Heart left ventricle (tissue), 16 donors: Measurements from ENCODE around the gene PKP1. TPM values are rescaled to one million over a fixed set of nuclear protein-coding genes. Genes with fewer than 3 reads are reported as not detected.
A peak's percentile ranks its signal among the peaks of the same experiment; 100 is the strongest.

Experiments
- ATAC-seq, 4 donors: fragments of 200-7000 bp; cut with Tn5 transposase; one replicate each; pipeline ENCODE4 v1.9.1; 2020 to 2022; ENCODE audit warnings: moderate library complexity in 4 of 4, mild to moderate bottlenecking in 3 of 4, moderate number of reproducible peaks in 1 of 4
- DNase-seq, 5 donors: peaks; one replicate each; pipeline ENCODE4 v3.0.0-alpha.2; 2020
- H3K27ac ChIP-seq, 12 donors: fragments of 200-600 bp; sonication (generic) in 4 of 12; one replicate each; pipeline versions ENCODE4 v1.5.0 to v1.8.0; 2016 to 2022; ENCODE audit warnings: mild to moderate bottlenecking in 2 of 12
- H3K27me3 ChIP-seq, 9 donors: fragments of 200-600 bp; sonication (generic) in 2 of 9; one replicate each; pipeline versions ENCODE4 v1.5.1 to v1.8.0; 2016 to 2022; ENCODE audit warnings: mild to moderate bottlenecking in 3 of 9
- H3K36me3 ChIP-seq, 9 donors: fragments of 200-600 bp; sonication (generic) in 2 of 9; one replicate each; pipeline versions ENCODE4 v1.5.0 to v1.8.0; 2018 to 2022; ENCODE audit warnings: mild to moderate bottlenecking in 2 of 9
- H3K4me1 ChIP-seq, 12 donors: fragments of 200-600 bp; sonication (generic) in 4 of 12; one replicate each; pipeline versions ENCODE4 v1.5.0 to v1.8.0; 2016 to 2022; ENCODE audit warnings: mild to moderate bottlenecking in 3 of 12
- H3K4me3 ChIP-seq, 12 donors: fragments of 200-600 bp; sonication (generic) in 4 of 12; one replicate each; pipeline versions ENCODE4 v1.5.0 to v1.8.0; 2017 to 2022; ENCODE audit warnings: mild to moderate bottlenecking in 9 of 12, moderate library complexity in 4 of 12
- H3K9me3 ChIP-seq, 12 donors: fragments of 200-600 bp; sonication (generic) in 4 of 12; one replicate each; pipeline versions ENCODE4 v1.5.0 to v1.8.0; 2016 to 2022; ENCODE audit warnings: mild to moderate bottlenecking in 1 of 12
- POLR2A ChIP-seq, 2 donors: fragments of 450-650 bp; IDR thresholded peaks; one replicate each; pipeline ENCODE4 v1.6.1; 2017; ENCODE audit warnings: antibody characterized with exemption in 2 of 2, mild to moderate bottlenecking in 2 of 2, moderate library complexity in 2 of 2
- WGBS, 4 donors: extraction: QIAGEN DNeasy Blood & Tissue Kit in 2 of 4; methylation state at CpG; one replicate each; pipeline versions ENCODE4 v1.1.5 to v1.1.7; 2013 to 2018; 5-methylcytosine and 5-hydroxymethylcytosine counted together
- intact Hi-C, 10 donors: fragments of 100-400 bp; cut with DNase I; formaldehyde crosslinking; loops; one replicate each; pipeline versions ENCODE4 v1.11.1 to v1.14.2; 2022
- polyA plus RNA-seq, 2 donors: library from polyadenylated mRNA; stranded (reverse); fragments of 200-250 nt; gene quantifications; one replicate each; pipeline ENCODE4 v1.2.3, GENCODE V29; 2013
- total RNA-seq, 9 donors: library from RNA; depleted of rRNA in 2 of 9; stranded (reverse); fragments of >200 nt in 2 of 9; fragmentation: NEBNext Ultra II Directional in 3 of 9; extraction: Animal tissue kit (Norgen Biotek cat#: 25700) in 3 of 9; gene quantifications; one replicate each; pipeline versions ENCODE4 v1.1.0 to v1.2.4, GENCODE V29; 2016 to 2023
- TF ChIP-seq, protein P1 (sequence below), 12 donors: fragments of 200-600 bp; sonication (generic) in 4 of 12; IDR thresholded peaks; one replicate each; pipeline versions ENCODE4 v1.5.0 to v1.8.0; 2018 to 2022; ENCODE audit warnings: antibody characterized with exemption in 12 of 12, mild to moderate bottlenecking in 5 of 12
- donor health status: ischemic (EF 13 %, LVEDD 7.1; RV severe dilation, severe dysfunction).
- donor health status: healthy with polysubstance abuse.
- donor health status: DM: no; HTN: yes; CAD: no.
- donor health status: DM: no; HTN: no; CAD: no.
- donor health status: ischemic (EF 25% LVEDD 6.9; RV normal size, moderate dysfunction).
- donor health status: ischemic (EF 25% LVEDD 5.7; RV mildly dilated, moderate dysfunction).
- donor health status: healthy.
- donor health status: DM: yes; HTN: yes; CAD: no.
- donor health status: ischemic (EF 35%, LVEDD 5.7; RV mildly dilated, moderate dysfunction).
- donor health status: nonischemic (EF 11% LVEDD 7.7; RV severe dilation, severe dysfunction).
- donor health status: DM: yes; HTN: yes; CAD: no.
- donor health status: PGD.
- donor health status: ischemic (EF 29% LVEDD 5.4; RV normal size, mild dysfunction).
- donor health status: nonischemic (EF 23%, LVEDD 6.1; RV moderate dilation, normal function).

The PKP1 gene
- total and polyA plus RNA-seq, 11 donors, result 0.09 to 1.6 (median 0.32) TPM; not detected in 3

DNA sequence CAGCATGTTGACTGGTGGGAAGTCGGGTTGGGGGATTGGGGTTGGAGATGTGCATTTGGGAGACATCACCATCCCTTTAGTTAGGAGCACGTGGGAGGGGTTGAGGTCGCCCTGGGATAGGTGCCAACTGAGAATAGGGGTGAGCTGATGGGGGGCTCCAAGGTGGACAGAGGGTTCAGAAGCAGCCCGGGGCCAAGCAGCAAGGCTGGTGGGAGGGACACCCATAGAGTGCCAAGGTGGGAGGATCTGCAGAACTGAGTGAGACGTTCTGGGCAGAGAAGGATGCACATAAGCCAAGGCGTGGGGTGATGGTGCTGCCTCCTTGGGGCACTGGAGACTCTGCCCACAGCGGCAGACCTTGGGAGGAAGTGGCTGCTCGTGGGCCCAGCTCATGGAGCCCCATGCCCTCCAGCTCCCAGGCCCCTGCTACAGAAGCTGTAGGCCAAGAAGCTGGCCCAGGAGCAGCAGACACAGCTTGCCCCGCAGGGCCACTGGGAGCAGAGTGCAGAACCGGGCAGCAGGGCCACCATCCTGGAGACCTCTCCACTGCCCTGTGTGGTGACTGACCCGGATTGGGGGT, 31.4 kb upstream of the PKP1 start:
- 78 to 84% (median 80%) methylated on average over 11 of the region's 11 CpGs for WGBS, 4 donors
- DNase-seq, result no peak
- no peaks in the 10 kb centered on the region for H3K36me3 ChIP-seq
- H3K4me1 ChIP-seq, result no peaks in the 10 kb centered on the region
- intact Hi-C loops, result loop anchor here in 8 of 10 donors (5.0 to 10.0 kb wide), 4 partner anchors 95 to 263 kb away; no protein-coding TSS in a partner anchor
- no peak for ATAC-seq
- no peaks in the 10 kb centered on the region for H3K9me3 ChIP-seq
- H3K27me3 ChIP-seq, result no peaks in the 10 kb centered on the region
- H3K27ac ChIP-seq, result no peak overlapping the region
- TF ChIP-seq, protein P1, sequence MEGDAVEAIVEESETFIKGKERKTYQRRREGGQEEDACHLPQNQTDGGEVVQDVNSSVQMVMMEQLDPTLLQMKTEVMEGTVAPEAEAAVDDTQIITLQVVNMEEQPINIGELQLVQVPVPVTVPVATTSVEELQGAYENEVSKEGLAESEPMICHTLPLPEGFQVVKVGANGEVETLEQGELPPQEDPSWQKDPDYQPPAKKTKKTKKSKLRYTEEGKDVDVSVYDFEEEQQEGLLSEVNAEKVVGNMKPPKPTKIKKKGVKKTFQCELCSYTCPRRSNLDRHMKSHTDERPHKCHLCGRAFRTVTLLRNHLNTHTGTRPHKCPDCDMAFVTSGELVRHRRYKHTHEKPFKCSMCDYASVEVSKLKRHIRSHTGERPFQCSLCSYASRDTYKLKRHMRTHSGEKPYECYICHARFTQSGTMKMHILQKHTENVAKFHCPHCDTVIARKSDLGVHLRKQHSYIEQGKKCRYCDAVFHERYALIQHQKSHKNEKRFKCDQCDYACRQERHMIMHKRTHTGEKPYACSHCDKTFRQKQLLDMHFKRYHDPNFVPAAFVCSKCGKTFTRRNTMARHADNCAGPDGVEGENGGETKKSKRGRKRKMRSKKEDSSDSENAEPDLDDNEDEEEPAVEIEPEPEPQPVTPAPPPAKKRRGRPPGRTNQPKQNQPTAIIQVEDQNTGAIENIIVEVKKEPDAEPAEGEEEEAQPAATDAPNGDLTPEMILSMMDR (IDR thresholded peaks at IDR 0.05), result no peak
- TF ChIP-seq POLR2A (IDR thresholded peaks at IDR 0.05), result no peak
- no peak overlapping the region for H3K4me3 ChIP-seq

DNA sequence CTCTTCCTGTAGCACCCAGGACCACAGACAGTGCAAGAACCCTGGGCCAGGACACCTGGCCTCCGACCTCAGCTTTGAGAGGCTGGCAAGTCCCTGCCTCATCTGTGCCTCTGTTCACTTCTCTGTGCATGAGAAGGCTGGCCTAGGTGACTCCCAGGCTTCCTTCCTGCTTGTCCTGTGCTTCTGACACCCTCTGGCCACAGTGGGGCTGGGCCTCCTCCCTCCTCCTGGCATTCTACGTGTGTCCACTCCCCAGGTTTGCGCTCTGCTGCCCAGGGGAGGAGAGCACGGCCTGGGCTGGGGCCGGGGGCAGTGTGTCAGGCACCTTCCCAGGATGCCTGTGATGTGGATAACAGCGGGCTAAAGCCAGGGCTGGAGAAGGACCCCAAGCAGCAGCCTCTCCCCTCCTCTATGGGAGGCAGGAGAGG, 30.3 kb upstream of the PKP1 start:
- no peak overlapping the region for H3K4me3 ChIP-seq
- intact Hi-C loops, result loop anchor here in 8 of 10 donors (5.0 to 10.0 kb wide), 4 partner anchors 94 to 262 kb away; no protein-coding TSS in a partner anchor
- DNase-seq (no peak), ATAC-seq (peak in 1 of 4 donors; percentile 16)
- 73 to 95% (median 84%) methylated on average over 6 of the region's 6 CpGs for WGBS, 4 donors
- H3K36me3 ChIP-seq, result no peaks in the 10 kb centered on the region
- H3K4me1 ChIP-seq, result no peaks in the 10 kb centered on the region
- TF ChIP-seq POLR2A (IDR thresholded peaks at IDR 0.05), result no peak
- TF ChIP-seq, protein P1 (IDR thresholded peaks at IDR 0.05), result no peak
- H3K27ac ChIP-seq, result no peak overlapping the region
- no peaks in the 10 kb centered on the region for H3K27me3 ChIP-seq
- H3K9me3 ChIP-seq, result no peaks in the 10 kb centered on the region

DNA sequence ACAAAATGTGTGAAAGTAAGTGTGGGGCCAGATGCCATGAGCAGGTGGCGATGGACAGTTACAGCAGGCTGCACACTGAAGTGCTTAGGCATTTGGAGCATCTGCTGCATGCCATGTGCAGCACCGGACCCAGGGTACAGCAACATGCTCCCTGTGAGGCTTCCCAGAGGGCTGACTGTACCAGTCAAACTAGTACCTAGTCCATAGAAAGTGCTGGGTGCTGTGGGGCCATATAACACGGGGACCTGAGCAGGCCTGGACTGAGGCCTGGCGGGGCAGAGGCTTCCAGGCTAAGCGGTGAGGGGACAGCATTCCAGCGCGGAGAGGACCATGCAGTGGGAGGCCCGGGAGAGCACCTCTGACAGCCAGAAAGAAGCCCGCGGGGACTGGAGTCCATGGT, 29.9 kb upstream of the PKP1 start:
- no peaks in the 10 kb centered on the region for H3K27me3 ChIP-seq
- H3K4me1 ChIP-seq, result no peaks in the 10 kb centered on the region
- no peaks in the 10 kb centered on the region for H3K9me3 ChIP-seq
- H3K4me3 ChIP-seq, result no peak overlapping the region
- ATAC-seq, result no peak
- no peak for DNase-seq
- whole genome bisulfite sequencing, 4 donors, result 73 to 88% (median 84%) methylated on average over 10 of the region's 10 CpGs
- intact Hi-C loops, result loop anchor here in 8 of 10 donors (5.0 to 10.0 kb wide), 4 partner anchors 94 to 261 kb away; no protein-coding TSS in a partner anchor
- no peak overlapping the region for H3K27ac ChIP-seq
- TF ChIP-seq, protein P1 (IDR thresholded peaks at IDR 0.05), result no peak
- no peak for TF ChIP-seq POLR2A (IDR thresholded peaks at IDR 0.05)
- H3K36me3 ChIP-seq, result no peaks in the 10 kb centered on the region

DNA sequence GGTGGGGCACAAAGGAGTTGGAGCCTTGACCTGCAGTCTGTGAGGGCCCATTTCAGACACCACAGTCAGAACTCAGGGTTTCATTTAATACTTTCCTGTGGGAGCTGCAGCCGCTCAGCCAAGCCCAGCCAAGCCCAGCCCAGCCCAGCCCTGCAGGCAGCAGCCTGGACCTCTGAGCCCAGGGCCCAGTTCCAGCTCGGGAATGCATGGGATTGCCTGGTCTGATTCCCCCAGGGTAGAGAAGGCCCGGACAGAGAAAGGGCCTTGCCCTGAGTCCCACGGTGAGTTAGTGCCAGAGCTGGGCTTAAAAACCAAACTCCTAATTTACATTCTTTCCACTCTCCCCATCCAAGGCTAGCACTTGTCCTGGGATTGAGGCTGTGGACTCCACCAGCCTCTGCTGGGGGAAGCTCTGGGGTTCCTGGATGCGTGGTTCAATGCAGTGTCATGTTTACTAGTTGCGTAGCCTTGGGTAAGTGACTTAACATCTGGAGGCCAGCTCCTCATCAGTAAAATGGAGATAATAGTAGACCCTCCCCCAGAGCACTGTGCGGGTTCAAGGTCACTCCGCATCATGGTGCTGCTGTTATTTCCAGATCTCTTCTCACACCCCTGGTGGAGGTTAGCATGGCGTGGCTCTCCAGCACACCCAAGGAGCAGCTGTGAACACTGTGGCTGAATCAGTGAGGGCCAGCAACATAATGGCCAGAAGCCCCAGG, 29.2 kb upstream of the PKP1 start:
- H3K4me1 ChIP-seq, result no peaks in the 10 kb centered on the region
- 79 to 86% (median 82%) methylated on average over 7 to 9 of the region's 9 CpGs for WGBS, 4 donors
- no peaks in the 10 kb centered on the region for H3K9me3 ChIP-seq
- no peak overlapping the region for H3K4me3 ChIP-seq
- peaks cover 0 to under 1% (median 0%) of the 10 kb centered on the region in 9 donors for H3K27me3 ChIP-seq
- no peak for ATAC-seq
- H3K36me3 ChIP-seq, result no peaks in the 10 kb centered on the region
- no peak for DNase-seq
- no peak for TF ChIP-seq POLR2A (IDR thresholded peaks at IDR 0.05)
- TF ChIP-seq, protein P1 (IDR thresholded peaks at IDR 0.05), result no peak
- no peak overlapping the region for H3K27ac ChIP-seq
- intact Hi-C loops, result loop anchor here (1.0 to 10.0 kb wide), 11 partner anchors 92 to 261 kb away; no protein-coding TSS in a partner anchor
